Measurements from ENCODE around the gene ATP7A.

The ATP7A gene

DNA sequence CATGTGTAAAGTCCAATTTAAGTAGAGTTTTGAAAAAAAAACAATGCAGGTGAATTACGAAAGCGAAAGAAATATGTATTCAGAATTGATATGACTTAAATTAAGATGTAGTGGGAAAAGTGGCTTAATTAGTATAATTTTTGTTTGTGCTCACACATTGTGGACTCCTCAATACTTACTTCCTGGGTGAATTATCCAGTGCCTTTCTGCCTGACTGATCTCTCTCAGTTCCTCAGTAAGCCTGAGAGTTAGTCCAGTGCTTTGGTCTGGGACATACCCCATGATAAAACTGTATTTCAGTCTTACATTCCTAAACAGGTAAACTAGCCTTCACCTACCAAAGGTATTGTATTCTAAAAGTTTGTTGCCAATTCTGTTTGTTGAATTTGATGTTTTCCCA lies 50.6 kb downstream of the ATP7A start:
- Histone ChIP-seq H3K27ac (no peak overlapping the region), H3K9me3 (peaks cover 13% of the 10 kb centered on the region), H3K4me2 (no peak overlapping the region), H3K4me3 (no peak overlapping the region), H3K27me3 (peaks cover 32% of the 10 kb centered on the region), H4K20me1 (no peaks in the 10 kb centered on the region), H3K4me1 (no peaks in the 10 kb centered on the region), H3K9ac (no peak overlapping the region), H3K36me3 (no peaks in the 10 kb centered on the region; the same call in 1 of the 2 replicates)
- no peak for TF ChIP-seq Cebpa-rat (IDR thresholded peaks at IDR 0.05)

DNA sequence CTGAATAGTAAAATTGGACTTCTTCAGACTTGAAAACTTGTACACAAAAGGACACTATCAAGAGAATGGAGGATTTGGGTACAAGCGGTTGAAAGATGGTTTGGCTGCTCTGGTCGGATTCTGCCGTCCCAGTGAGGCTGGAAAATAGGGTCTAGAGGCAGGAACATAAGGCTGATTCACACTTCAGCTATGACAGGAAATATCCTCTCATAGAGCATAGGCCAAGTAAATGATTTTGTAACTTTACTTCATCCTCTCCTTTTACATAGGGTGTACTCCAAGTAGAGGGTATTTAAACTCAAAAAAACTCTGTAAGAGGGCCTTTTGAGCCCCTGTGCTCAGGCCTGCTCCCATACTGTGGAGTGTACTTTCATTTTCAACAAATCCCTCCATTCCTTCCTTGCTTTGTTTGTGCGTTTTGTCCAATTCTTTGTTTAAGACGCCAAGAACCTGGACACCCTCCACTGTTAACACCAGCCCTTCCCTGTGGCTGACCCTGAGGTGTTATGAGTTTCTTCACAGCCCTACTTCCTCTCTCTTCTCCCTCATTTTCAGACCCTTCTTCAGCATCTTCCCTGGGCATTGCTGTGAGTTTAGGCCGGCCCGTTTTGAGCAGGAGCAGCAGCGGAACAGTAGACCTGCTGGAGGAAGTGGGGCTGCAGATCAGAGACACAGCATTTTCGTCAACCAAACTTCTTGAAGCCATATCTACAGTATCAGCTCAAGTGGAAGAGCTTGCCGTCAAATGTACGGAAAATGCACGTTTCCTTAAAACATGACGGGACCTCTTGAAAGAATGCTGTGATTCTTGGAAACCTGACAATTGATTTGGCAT lies 51.8 kb downstream of the ATP7A start:
- TF ChIP-seq Cebpa-rat (IDR thresholded peaks at IDR 0.05) = no peak
- Histone ChIP-seq H3K27ac (no peak overlapping the region), H3K4me2 (no peak overlapping the region)

DNA sequence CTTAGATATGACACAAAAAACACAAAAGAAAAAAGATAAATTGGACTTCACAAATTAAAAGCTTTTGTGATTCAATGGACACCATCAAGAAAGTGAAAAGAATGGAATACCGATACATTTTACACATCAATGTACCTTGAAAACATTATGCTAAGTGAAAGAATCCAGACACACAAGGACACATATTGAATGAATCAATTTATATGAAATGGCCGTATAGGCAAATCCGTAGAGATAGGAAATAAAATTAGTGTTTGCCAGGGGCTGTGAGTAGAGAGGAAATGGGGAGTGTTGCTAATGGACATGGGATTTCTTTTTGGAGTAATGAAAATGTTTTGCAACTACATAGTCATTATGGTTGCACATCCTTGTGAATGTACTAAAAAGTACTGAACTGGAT lies 55.9 kb downstream of the ATP7A start:
- H4K20me1 ChIP-seq = no peaks in the 10 kb centered on the region
- no peak overlapping the region for H3K4me2 ChIP-seq
- no peak overlapping the region for H3K4me3 ChIP-seq
- H3K4me1 ChIP-seq = no peaks in the 10 kb centered on the region
- peaks cover 12% of the 10 kb centered on the region; the same call in 1 of the 2 replicates for H3K9me3 ChIP-seq
- TF ChIP-seq Cebpa-rat (IDR thresholded peaks at IDR 0.05) = no peak
- no peak overlapping the region for H3K27ac ChIP-seq
- 0 out of 2 replicates have a peak, but pooled peaks cover 3% of the 10 kb centered on the region for H3K36me3 ChIP-seq
- H3K27me3 ChIP-seq = peaks cover 31% of the 10 kb centered on the region
- no peak overlapping the region for H3K9ac ChIP-seq

More for the DNA sequence above, 51.8 kb downstream of the ATP7A start:
- H3K27me3 ChIP-seq = peaks cover 29% of the 10 kb centered on the region
- no peaks in the 10 kb centered on the region for H3K4me1 ChIP-seq
- H3K9ac ChIP-seq = no peak overlapping the region
- no peak overlapping the region for H3K4me3 ChIP-seq
- H3K36me3 ChIP-seq = no peaks in the 10 kb centered on the region; the same call in 1 of the 2 replicates
- H4K20me1 ChIP-seq = no peaks in the 10 kb centered on the region
- peaks cover 18% of the 10 kb centered on the region for H3K9me3 ChIP-seq

DNA sequence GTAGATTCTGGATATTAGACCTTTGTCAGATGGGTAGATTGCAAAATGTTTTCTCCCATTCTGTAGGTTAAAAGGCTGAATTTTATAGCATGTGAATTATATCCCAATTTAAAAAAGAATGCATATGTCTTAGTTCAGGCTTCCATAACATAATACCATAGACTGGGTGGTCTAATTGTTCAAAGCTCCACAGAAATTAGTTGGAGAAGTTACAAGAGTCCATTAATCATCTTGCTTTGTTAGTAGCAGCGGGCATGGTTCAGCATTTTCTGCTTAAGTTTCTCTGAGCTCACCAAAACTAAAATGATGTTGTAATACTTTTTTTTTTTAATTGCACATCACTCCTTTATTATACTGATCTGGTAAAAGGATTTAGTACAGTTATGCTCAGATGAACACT lies 57.1 kb downstream of the ATP7A start:
- TF ChIP-seq Cebpa-rat (IDR thresholded peaks at IDR 0.05) = no peak
- no peak overlapping the region for H3K9ac ChIP-seq
- 0 out of 2 replicates have a peak, but pooled peaks cover 3% of the 10 kb centered on the region for H3K36me3 ChIP-seq
- H3K4me3 ChIP-seq = no peak overlapping the region
- no peak overlapping the region for H3K27ac ChIP-seq
- peaks cover 30% of the 10 kb centered on the region for H3K27me3 ChIP-seq
- no peaks in the 10 kb centered on the region for H4K20me1 ChIP-seq
- peaks cover 12% of the 10 kb centered on the region; the same call in 1 of the 2 replicates for H3K9me3 ChIP-seq
- H3K4me1 ChIP-seq = no peaks in the 10 kb centered on the region
- no peak overlapping the region for H3K4me2 ChIP-seq

DNA sequence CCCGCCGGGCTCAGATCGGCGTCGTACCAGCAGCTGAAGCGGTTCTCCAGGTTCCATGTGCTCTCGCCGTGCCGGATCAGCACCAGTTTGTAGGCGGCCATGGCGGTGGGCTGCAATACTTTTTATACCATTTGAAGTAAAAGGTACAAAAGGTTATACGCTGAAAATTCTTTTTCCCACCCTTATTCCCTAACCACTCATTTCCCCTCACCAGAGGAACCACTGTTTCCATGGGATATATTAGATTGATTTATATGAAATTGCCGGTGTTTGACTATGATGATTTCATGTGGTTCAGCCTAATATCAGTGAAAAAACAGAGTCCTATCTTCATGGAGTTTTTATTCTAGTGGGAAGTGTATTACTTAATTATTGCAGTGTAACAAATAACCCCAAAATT lies 59.0 kb downstream of the ATP7A start, which contains the start of gene PGAM4:
Gene PGAM4, minus strand, starts transcription at position 101 of the 400 bp plus-strand sequence. Its CDS starts 0 bp downstream, at position 101.
- Histone ChIP-seq H3K9ac (no peak within 1 kb of the TSS), H4K20me1 (no peaks in the 10 kb centered on the region), H3K9me3 (peaks cover 12% of the 10 kb centered on the region; the same call in 1 of the 2 replicates), H3K27ac (no peak within 1 kb of the TSS), H3K4me3 (no peak within 1 kb of the TSS), H3K4me2 (no peak within 1 kb of the TSS), H3K4me1 (no peaks in the 10 kb centered on the region), H3K36me3 (0 out of 2 replicates have a peak, but pooled peaks cover 3% of the 10 kb centered on the region), H3K27me3 (peaks cover 32% of the 10 kb centered on the region)
- no peak for TF ChIP-seq Cebpa-rat (IDR thresholded peaks at IDR 0.05)

DNA sequence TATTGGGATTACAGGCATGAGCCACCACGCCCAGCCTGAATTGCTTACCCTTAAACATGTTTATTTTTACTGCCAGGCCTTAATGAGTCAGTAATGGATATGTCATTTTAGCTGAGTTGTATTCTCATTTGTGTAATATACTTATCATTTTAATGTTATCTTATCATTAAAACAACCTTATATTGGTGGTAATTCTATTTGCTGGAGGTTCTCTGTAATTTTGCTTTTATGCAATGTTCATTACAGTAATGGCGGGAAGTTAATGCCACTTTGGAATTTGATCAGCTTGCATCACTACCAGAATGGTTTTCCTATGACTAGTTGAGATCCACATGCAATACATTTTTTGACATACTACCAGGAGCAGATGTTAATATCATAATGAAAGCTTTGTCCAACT lies 65.3 kb downstream of the ATP7A start:
- Histone ChIP-seq H3K27ac (no peak overlapping the region), H3K9ac (no peak overlapping the region), H3K36me3 (no peaks in the 10 kb centered on the region), H3K27me3 (peaks cover 61% of the 10 kb centered on the region), H3K4me1 (no peaks in the 10 kb centered on the region), H4K20me1 (no peaks in the 10 kb centered on the region), H3K4me3 (no peak overlapping the region), H3K4me2 (no peak overlapping the region), H3K9me3 (no peaks in the 10 kb centered on the region)
- no peak for TF ChIP-seq Cebpa-rat (IDR thresholded peaks at IDR 0.05)

DNA sequence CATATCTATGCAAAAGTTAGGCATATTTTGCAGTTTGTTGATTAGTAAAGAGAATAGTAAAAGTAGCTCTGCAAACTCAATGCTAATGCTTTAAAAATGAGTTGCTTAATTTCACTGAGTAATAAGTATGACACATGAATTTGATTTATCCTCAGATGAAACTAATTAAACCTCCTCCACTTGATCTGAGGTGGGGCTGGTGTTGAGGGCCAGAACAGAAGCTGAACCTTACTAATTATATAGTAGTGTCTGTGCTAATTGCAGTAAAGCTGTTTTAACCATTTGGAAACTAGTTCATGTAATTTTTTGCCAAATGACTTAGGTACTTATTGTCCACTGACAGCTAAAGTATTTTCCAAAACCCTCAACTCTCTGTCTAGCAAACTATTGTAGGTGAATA lies 66.6 kb downstream of the ATP7A start:
- Histone ChIP-seq H3K9ac (no peak overlapping the region), H3K9me3 (no peaks in the 10 kb centered on the region), H3K4me1 (no peaks in the 10 kb centered on the region), H3K4me2 (no peak overlapping the region), H3K4me3 (no peak overlapping the region), H3K27me3 (peaks cover 53% of the 10 kb centered on the region), H4K20me1 (no peaks in the 10 kb centered on the region), H3K27ac (no peak overlapping the region), H3K36me3 (no peaks in the 10 kb centered on the region)
- no peak for TF ChIP-seq Cebpa-rat (IDR thresholded peaks at IDR 0.05)

DNA sequence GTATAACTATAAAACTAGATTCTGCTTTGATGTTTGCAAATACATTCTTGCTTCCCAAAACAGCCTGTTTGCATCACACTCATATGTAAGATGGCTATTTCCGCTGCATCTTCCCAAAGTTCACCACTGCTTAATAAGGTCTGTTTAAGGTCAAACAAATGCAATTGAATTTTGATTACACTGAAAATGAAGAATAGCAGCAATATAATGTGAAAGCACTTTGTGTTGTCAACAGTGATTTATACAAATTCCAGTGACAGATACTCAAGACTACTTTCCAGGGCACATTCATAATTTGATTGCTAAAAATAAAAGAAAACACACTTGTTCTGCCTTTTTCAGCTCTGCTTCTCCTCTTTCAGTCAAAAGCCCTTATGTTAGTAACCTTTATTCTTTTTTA lies 67.0 kb downstream of the ATP7A start:
- Histone ChIP-seq H3K27ac (no peak overlapping the region), H4K20me1 (no peaks in the 10 kb centered on the region), H3K4me1 (no peaks in the 10 kb centered on the region), H3K9ac (no peak overlapping the region), H3K9me3 (no peaks in the 10 kb centered on the region), H3K4me2 (no peak overlapping the region), H3K36me3 (no peaks in the 10 kb centered on the region), H3K4me3 (no peak overlapping the region), H3K27me3 (peaks cover 49% of the 10 kb centered on the region; the same call in 1 of the 2 replicates)
- no peak for TF ChIP-seq Cebpa-rat (IDR thresholded peaks at IDR 0.05)

DNA sequence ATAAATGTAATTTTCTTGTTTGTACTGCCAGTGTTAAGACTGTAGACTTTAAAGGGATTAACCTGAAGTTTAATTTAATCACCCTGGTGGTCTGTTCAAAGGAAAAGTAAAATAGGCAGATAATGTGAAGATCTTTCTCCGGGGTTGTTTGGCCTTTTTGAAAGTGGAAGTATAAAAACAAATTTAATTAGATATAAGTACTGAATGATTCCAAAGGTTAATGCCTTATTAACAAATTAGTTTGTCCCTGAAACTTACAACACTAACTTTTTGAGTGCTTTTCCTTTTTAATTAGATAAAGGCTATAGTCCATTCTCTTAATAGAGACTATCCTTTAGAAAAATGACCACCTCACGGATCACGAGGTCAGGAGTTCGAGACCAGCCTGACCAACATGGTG lies 69.4 kb downstream of the ATP7A start:
- Histone ChIP-seq H3K4me3 (no peak overlapping the region), H3K36me3 (no peaks in the 10 kb centered on the region), H3K4me1 (no peaks in the 10 kb centered on the region), H4K20me1 (no peaks in the 10 kb centered on the region), H3K9me3 (no peaks in the 10 kb centered on the region), H3K4me2 (no peak overlapping the region), H3K9ac (no peak overlapping the region), H3K27me3 (peaks cover 58% of the 10 kb centered on the region), H3K27ac (no peak overlapping the region)
- TF ChIP-seq Cebpa-rat (IDR thresholded peaks at IDR 0.05) = no peak

DNA sequence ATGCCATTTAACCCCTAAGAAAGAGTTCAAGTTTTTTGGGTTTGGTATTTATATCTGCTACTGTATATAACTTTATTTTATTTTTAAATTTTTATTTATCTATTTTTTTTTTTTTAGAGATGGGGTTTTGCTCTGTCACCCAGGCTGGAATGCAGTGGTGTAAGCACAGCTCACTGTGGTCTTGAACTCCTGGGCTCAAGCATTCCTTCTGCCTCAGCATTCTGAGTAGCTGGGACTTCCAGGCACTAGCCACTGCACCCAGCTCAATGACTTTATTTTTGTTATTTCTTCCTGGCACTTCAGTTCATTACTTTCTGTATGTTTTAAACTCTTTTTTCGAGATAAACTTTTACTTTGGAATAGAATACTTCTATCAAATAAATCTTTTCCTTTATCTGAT lies 101.4 kb downstream of the ATP7A start:
- no peak overlapping the region for H3K9ac ChIP-seq
- H3K36me3 ChIP-seq = no peaks in the 10 kb centered on the region
- no peak for TF ChIP-seq Cebpa-rat (IDR thresholded peaks at IDR 0.05)
- H4K20me1 ChIP-seq = no peaks in the 10 kb centered on the region
- no peak overlapping the region for H3K4me3 ChIP-seq
- no peak overlapping the region for H3K27ac ChIP-seq
- peaks cover 52% of the 10 kb centered on the region; the same call in 1 of the 2 replicates for H3K27me3 ChIP-seq
- no peaks in the 10 kb centered on the region for H3K9me3 ChIP-seq
- no peak overlapping the region for H3K4me2 ChIP-seq
- H3K4me1 ChIP-seq = no peaks in the 10 kb centered on the region
